Measurements from ENCODE around the gene COX7C.
A peak's percentile ranks its signal among the peaks of the same experiment; 100 is the strongest.
"Not testable (repeated sequence)": the region's sequence is repeated elsewhere in the genome, so short reads cannot be mapped to it uniquely, and the experiment has no call there.

Gene COX7C

GRCh38 chr5:86617756-86618576 lies at the start of gene COX7C:
Gene COX7C (plus strand): TSS chr5:86617941. CDS start chr5:86618056, 115 bp downstream.
- DNase-seq (ENCODE audit: low read depth, low spot score), result peak; percentile 98

- DNase-seq (ENCODE audit: low read depth, low spot score), result not testable (repeated sequence)
Measured at GRCh38 chr5:86569522-86570426, 48.0 kb upstream of the COX7C start.

- no peak for DNase-seq (ENCODE audit: low read depth, low spot score)
Measured at GRCh38 chr5:86570427-86571083, 47.2 kb upstream of the COX7C start.

- DNase-seq (ENCODE audit: low read depth, low spot score), result not testable (repeated sequence)
Measured at GRCh38 chr5:86571109-86571508, 46.6 kb upstream of the COX7C start.

GRCh38 chr5:86572825-86573517 lies 44.8 kb upstream of the COX7C start:
- DNase-seq (ENCODE audit: low read depth, low spot score), result no peak

- no peak for DNase-seq (ENCODE audit: low read depth, low spot score)
Measured at GRCh38 chr5:86579502-86579901, 38.2 kb upstream of the COX7C start.

GRCh38 chr5:86596476-86596875 lies 21.3 kb upstream of the COX7C start:
- no peak for DNase-seq (ENCODE audit: low read depth, low spot score)

- DNase-seq (ENCODE audit: low read depth, low spot score), result no peak
Measured at GRCh38 chr5:86605881-86606280, 11.9 kb upstream of the COX7C start.

GRCh38 chr5:86613455-86613854 lies 4.3 kb upstream of the COX7C start:
- no peak for DNase-seq (ENCODE audit: low read depth, low spot score)

GRCh38 chr5:86617309-86617755 lies 409 bp upstream of the COX7C start:
- DNase-seq (ENCODE audit: low read depth, low spot score), result no peak

GRCh38 chr5:86623785-86624483 lies 6.2 kb downstream of the COX7C start:
- DNase-seq (ENCODE audit: low read depth, low spot score), result no peak

- no peak for DNase-seq (ENCODE audit: low read depth, low spot score)
Measured at GRCh38 chr5:86625148-86625547, 7.4 kb downstream of the COX7C start.

GRCh38 chr5:86626149-86626548 lies 8.4 kb downstream of the COX7C start:
- no peak for DNase-seq (ENCODE audit: low read depth, low spot score)

- no peak for DNase-seq (ENCODE audit: low read depth, low spot score)
Measured at GRCh38 chr5:86631165-86631564, 13.4 kb downstream of the COX7C start.

GRCh38 chr5:86640998-86641397 lies 23.3 kb downstream of the COX7C start:
- DNase-seq (ENCODE audit: low read depth, low spot score), result no peak

- no peak for DNase-seq (ENCODE audit: low read depth, low spot score)
Measured at GRCh38 chr5:86644843-86645242, 27.1 kb downstream of the COX7C start.

- DNase-seq (ENCODE audit: low read depth, low spot score), result no peak
Measured at GRCh38 chr5:86645885-86646284, 28.1 kb downstream of the COX7C start.

- DNase-seq (ENCODE audit: low read depth, low spot score), result peak; percentile 4
Measured at GRCh38 chr5:86646671-86647070, 28.9 kb downstream of the COX7C start.

- no peak for DNase-seq (ENCODE audit: low read depth, low spot score)
Measured at GRCh38 chr5:86649832-86650505, 32.2 kb downstream of the COX7C start.

- DNase-seq (ENCODE audit: low read depth, low spot score), result not testable (repeated sequence)
Measured at GRCh38 chr5:86660771-86661170, 43.0 kb downstream of the COX7C start.

Measured in astrocyte of the hippocampus (primary cell).